CD14-positive monocyte (primary cell): ENCODE results near the gene NRSN2. TPM values are rescaled to one million over a fixed set of nuclear protein-coding genes. Genes with fewer than 3 reads are reported as not detected.

Source experiments
- DNase-seq, 3 donors: peaks; one replicate each; pipeline ENCODE4 v3.0.0-alpha.2; 2011 to 2022
- H2AFZ ChIP-seq: 2 replicates; pipeline ENCODE4 v1.6.0; 2012; ENCODE audit warnings: mild to moderate bottlenecking, low read depth, low read length, inconsistent platforms; ENCODE audit not compliant: insufficient read depth, poor library complexity, severe bottlenecking
- H3K27ac ChIP-seq, 2 donors: 1 replicate in 1 of 2; 2 replicates in 1 of 2; pipeline ENCODE4 v1.5.1; 2012 to 2013; ENCODE audit warnings: low read length in 2 of 2, control low read depth in 1 of 2, inconsistent platforms in 1 of 2, low read depth in 1 of 2, mild to moderate bottlenecking in 1 of 2
- H3K27me3 ChIP-seq, 2 donors: one replicate each; pipeline versions ENCODE4 v1.6.0 to v1.6.1; 2011 to 2013; ENCODE audit warnings: low read length in 2 of 2; ENCODE audit not compliant: control insufficient read depth in 2 of 2, insufficient read depth in 2 of 2
- H3K36me3 ChIP-seq, 2 donors: replicated peaks in 1 of 2; 1 replicate in 1 of 2; 2 replicates in 1 of 2; pipeline versions ENCODE4 v1.5.1 to v1.6.1; 2012 to 2013; ENCODE audit warnings: low read length in 2 of 2, control low read depth in 1 of 2, inconsistent platforms in 1 of 2, mild to moderate bottlenecking in 1 of 2; ENCODE audit not compliant: insufficient read depth in 2 of 2, control insufficient read depth in 1 of 2
- H3K4me1 ChIP-seq, 2 donors: 1 replicate in 1 of 2; 2 replicates in 1 of 2; pipeline versions ENCODE4 v1.5.1 to v1.6.1; 2012 to 2013; ENCODE audit warnings: low read length in 2 of 2, control low read depth in 1 of 2, inconsistent platforms in 1 of 2, mild to moderate bottlenecking in 1 of 2, moderate library complexity in 1 of 2; ENCODE audit not compliant: insufficient read depth in 2 of 2, control insufficient read depth in 1 of 2
- H3K4me2 ChIP-seq: replicated peaks from 2 replicates; pipeline ENCODE3; 2012; ENCODE audit warnings: low read length, moderate library complexity, mild to moderate bottlenecking; ENCODE audit not compliant: poor library complexity, severe bottlenecking; ENCODE audit errors: extremely low read depth
- H3K4me3 ChIP-seq, 3 experiments: fragments of 200-600 bp in 1 of 3; sonication (generic) in 1 of 3; replicated peaks in 1 of 3; 1 replicate in 2 of 3; 2 replicates in 1 of 3; pipeline ENCODE4 v1.5.1; 2011 to 2013; ENCODE audit warnings: low read length in 3 of 3, mild to moderate bottlenecking in 3 of 3, control low read depth in 2 of 3, low read depth in 2 of 3, inconsistent platforms in 1 of 3, moderate library complexity in 1 of 3
- H3K79me2 ChIP-seq: 2 replicates; pipeline ENCODE4 v1.6.0; 2012; ENCODE audit warnings: mild to moderate bottlenecking, control low read depth, inconsistent platforms, low read length, moderate library complexity; ENCODE audit not compliant: insufficient read depth
- H3K9ac ChIP-seq: 2 replicates; pipeline ENCODE4 v1.6.0; 2017; ENCODE audit warnings: low read length, mild to moderate bottlenecking; ENCODE audit not compliant: insufficient read depth, poor library complexity, severe bottlenecking
- H3K9me3 ChIP-seq, 2 donors: replicated peaks in 1 of 2; 1 replicate in 1 of 2; 2 replicates in 1 of 2; pipeline versions ENCODE4 v1.5.1 to v1.6.1; 2012 to 2013; ENCODE audit warnings: low read length in 2 of 2, control low read depth in 1 of 2; ENCODE audit not compliant: control insufficient read depth in 1 of 2, insufficient read depth in 1 of 2
- H4K20me1 ChIP-seq: 2 replicates; pipeline ENCODE4 v1.6.0; 2012; ENCODE audit warnings: mild to moderate bottlenecking, low read length, control low read depth, moderate library complexity; ENCODE audit not compliant: insufficient read depth
- H3K27ac Mint-ChIP-seq, 7 donors: one replicate each; pipeline ENCODE4 v1.8.0; 2020; ENCODE audit warnings: mild to moderate bottlenecking in 7 of 7, mixed read lengths in 7 of 7, moderate library complexity in 6 of 7, inconsistent platforms in 2 of 7
- H3K27me3 Mint-ChIP-seq, 3 donors: one replicate each; pipeline ENCODE4 v1.8.0; 2021 to 2022; ENCODE audit warnings: low read depth in 3 of 3, mild to moderate bottlenecking in 3 of 3, mixed read lengths in 3 of 3, moderate library complexity in 3 of 3, inconsistent platforms in 1 of 3
- H3K36me3 Mint-ChIP-seq, 2 donors: one replicate each; pipeline ENCODE4 v1.8.0; 2020; ENCODE audit warnings: mixed read lengths in 2 of 2, inconsistent platforms in 1 of 2, mild to moderate bottlenecking in 1 of 2
- H3K4me1 Mint-ChIP-seq: one replicate; pipeline ENCODE4 v1.8.0; 2020; ENCODE audit warnings: mild to moderate bottlenecking, mixed read lengths
- H3K4me3 Mint-ChIP-seq, 2 donors: one replicate each; pipeline ENCODE4 v1.8.0; 2020; ENCODE audit warnings: mild to moderate bottlenecking in 2 of 2, mixed read lengths in 2 of 2, moderate library complexity in 1 of 2
- H3K9me3 Mint-ChIP-seq, 7 donors: one replicate each; pipeline ENCODE4 v1.8.0; 2020 to 2022; ENCODE audit warnings: mixed read lengths in 7 of 7, mild to moderate bottlenecking in 6 of 7, moderate library complexity in 6 of 7, inconsistent platforms in 2 of 7
- CTCF ChIP-seq: fragments of 200-600 bp; IDR thresholded peaks from one replicate; pipeline ENCODE4 v1.8.0; 2022; ENCODE audit warnings: antibody characterized with exemption, mild to moderate bottlenecking
- WGBS: methylation state at CpG from one replicate; pipeline ENCODE4 v1.1.5; 2013; ENCODE audit warnings: missing lambda C conversion rate; ENCODE audit not compliant: insufficient coverage; 5-methylcytosine and 5-hydroxymethylcytosine counted together
- intact Hi-C, 2 donors: fragments of 100-400 bp; cut with micrococcal nuclease; formaldehyde crosslinking; loops; one replicate each; pipeline versions ENCODE4 v1.15.0 to v1.15.1; 2023
- polyA plus RNA-seq, 3 donors: library from polyadenylated mRNA; depleted of rRNA in 1 of 3; unstranded in 2 of 3; stranded (reverse) in 1 of 3; fragments of 300-500 nt in 2 of 3; fragments of >200 nt in 1 of 3; fragmentation: Illumina TruSeq in 2 of 3; gene quantifications; 1 replicate in 2 of 3; 2 replicates in 1 of 3; pipeline ENCODE4 v1.2.3, GENCODE V29; 2012 to 2021

The NRSN2 gene
- polyA plus RNA-seq, 3 donors = 0.09 to 0.73 (median 0.56) TPM

GRCh38 chr20:401682-402495 is 55.0 kb downstream of the NRSN2 start:
- no peak overlapping the region for H3K27ac Mint-ChIP-seq
- peaks cover under 1 to 2% of the 10 kb centered on the region in 2 donors for H3K4me1 ChIP-seq
- peaks cover 4% of the 10 kb centered on the region for H3K4me1 Mint-ChIP-seq
- no peaks in the 10 kb centered on the region for H3K79me2 ChIP-seq
- H3K9me3 ChIP-seq = peaks cover 0 to 6% of the 10 kb centered on the region in 2 donors
- no peak overlapping the region for H3K4me3 Mint-ChIP-seq
- peaks cover 8 to 11% of the 10 kb centered on the region in 2 donors for H3K36me3 ChIP-seq
- H4K20me1 ChIP-seq = no peaks in the 10 kb centered on the region
- H2AFZ ChIP-seq = no peak overlapping the region
- peaks cover 1 to 7% (median 4%) of the 10 kb centered on the region in 7 donors for H3K9me3 Mint-ChIP-seq
- no peak overlapping the region for H3K27ac ChIP-seq
- no peak overlapping the region for H3K4me2 ChIP-seq
- peaks cover 6 to 11% of the 10 kb centered on the region in 2 donors for H3K36me3 Mint-ChIP-seq
- no peak overlapping the region for H3K4me3 ChIP-seq
- intact Hi-C loops = loop anchor here in 1 of 2 donors (10.0 kb wide), 1 partner anchor 47 kb away; no protein-coding TSS in a partner anchor
- no peak for TF ChIP-seq CTCF
- 63% methylated on average over 5 of the region's 9 CpGs for WGBS
- DNase-seq = no peak
- H3K27me3 ChIP-seq = no peaks in the 10 kb centered on the region
- H3K27me3 Mint-ChIP-seq = peaks cover under 1 to 4% (median 1%) of the 10 kb centered on the region in 3 donors
- H3K9ac ChIP-seq = no peak overlapping the region

- Histone ChIP-seq H3K27me3 (no peaks in the 10 kb centered on the region), H3K4me2 (no peak overlapping the region), H3K9ac (no peak overlapping the region), H2AFZ (no peak overlapping the region), H3K79me2 (no peaks in the 10 kb centered on the region), H3K27ac (no peak overlapping the region), H3K4me3 (no peak overlapping the region), H3K9me3 (peaks cover 0 to 6% of the 10 kb centered on the region in 2 donors), H3K36me3 (peaks cover 2 to 5% of the 10 kb centered on the region in 2 donors), H3K4me1 (peaks cover 7 to 8% of the 10 kb centered on the region in 2 donors), H4K20me1 (no peaks in the 10 kb centered on the region)
- no CpG with 5 or more reads among the region's 2 CpGs for WGBS
- peaks cover 1 to 4% (median 3%) of the 10 kb centered on the region in 3 donors for H3K27me3 Mint-ChIP-seq
- DNase-seq = no peak
- H3K4me3 Mint-ChIP-seq = no peak overlapping the region
- TF ChIP-seq CTCF = no peak
- peaks cover 10% of the 10 kb centered on the region for H3K4me1 Mint-ChIP-seq
- no peak overlapping the region for H3K27ac Mint-ChIP-seq
- intact Hi-C loops = loop anchor here in 1 of 2 donors (10.0 kb wide), 1 partner anchor 48 kb away; no protein-coding TSS in a partner anchor
- H3K36me3 Mint-ChIP-seq = peaks cover 1 to 8% of the 10 kb centered on the region in 2 donors
- peaks cover 1 to 7% (median 4%) of the 10 kb centered on the region in 7 donors for H3K9me3 Mint-ChIP-seq
Measured at GRCh38 chr20:402496-402885, 55.6 kb downstream of the NRSN2 start.
